ENCODE measurements around the gene UBL4A.

Gene UBL4A

GRCh38 chrX:154486396-154487207, at the start of gene UBL4A:
TSS of gene UBL4A (minus strand) at chrX:154486615. CDS start at chrX:154486584, 31 bp downstream.
- DNase-seq: peak; percentile 10

GRCh38 chrX:154535892-154536291, 49.5 kb upstream of the UBL4A start:
- no peak for DNase-seq

GRCh38 chrX:154534526-154535322, 48.3 kb upstream of the UBL4A start:
- peak; percentile 57 for DNase-seq

GRCh38 chrX:154532690-154533089, 46.3 kb upstream of the UBL4A start:
- DNase-seq: no peak

- DNase-seq: no peak
Observed at GRCh38 chrX:154531626-154532025, 45.2 kb upstream of the UBL4A start.

- no peak for DNase-seq
Observed at GRCh38 chrX:154530286-154530685, 43.9 kb upstream of the UBL4A start.

- DNase-seq: no peak
Observed at GRCh38 chrX:154529206-154529612, 42.8 kb upstream of the UBL4A start.

GRCh38 chrX:154526901-154527675, 40.7 kb upstream of the UBL4A start:
- DNase-seq: peak; percentile 63

GRCh38 chrX:154525606-154526490, 39.4 kb upstream of the UBL4A start:
- no peak for DNase-seq

- DNase-seq: no peak
Observed at GRCh38 chrX:154519389-154519788, 33.0 kb upstream of the UBL4A start.

- no peak for DNase-seq
Observed at GRCh38 chrX:154517101-154517781, 30.8 kb upstream of the UBL4A start.

- DNase-seq: no peak
Observed at GRCh38 chrX:154516656-154517100, 30.3 kb upstream of the UBL4A start.

GRCh38 chrX:154515966-154516655, 29.7 kb upstream of the UBL4A start, which contains the start of gene FAM3A:
TSS of gene FAM3A (minus strand) at chrX:154516232. CDS start at chrX:154515772, 460 bp downstream.
- peak; percentile 78 for DNase-seq

- peak; percentile 42 for DNase-seq
Observed at GRCh38 chrX:154515090-154515965, 28.9 kb upstream of the UBL4A start.

GRCh38 chrX:154513716-154514115, 27.3 kb upstream of the UBL4A start:
- DNase-seq: no peak

GRCh38 chrX:154512879-154513553, 26.6 kb upstream of the UBL4A start:
- DNase-seq: no peak

- DNase-seq: no peak
Observed at GRCh38 chrX:154511761-154512160, 25.3 kb upstream of the UBL4A start.

GRCh38 chrX:154509455-154509854, 23.0 kb upstream of the UBL4A start:
- DNase-seq: no peak

- DNase-seq: no peak
Observed at GRCh38 chrX:154508384-154508745, 21.9 kb upstream of the UBL4A start.

Data from NCI-H510A treated with DMSO at 0.1 percent for 48 hours (cell line).